Upper lobe of right lung (tissue), 1 donor: ENCODE data around the gene TENT5C. TPM values are rescaled to one million over a fixed set of nuclear protein-coding genes. Genes with fewer than 3 reads are reported as not detected.

ENCODE experiments used
- ATAC-seq: fragments of 200-7000 bp; cut with Tn5 transposase; one replicate; pipeline ENCODE4 v1.9.1; 2020; ENCODE audit warnings: mild to moderate bottlenecking, moderate library complexity
- DNase-seq: peaks from one replicate; pipeline ENCODE4 v3.0.0-alpha.2; 2020
- H3K27ac ChIP-seq: fragments of 200-600 bp; one replicate; pipeline ENCODE4 v1.8.0; 2022
- H3K27me3 ChIP-seq: fragments of 200-600 bp; one replicate; pipeline ENCODE4 v1.8.0; 2022; ENCODE audit warnings: mild to moderate bottlenecking
- H3K36me3 ChIP-seq: fragments of 200-600 bp; one replicate; pipeline ENCODE4 v1.8.0; 2022
- H3K4me1 ChIP-seq: fragments of 200-600 bp; one replicate; pipeline ENCODE4 v1.8.0; 2022
- H3K4me3 ChIP-seq: fragments of 200-600 bp; one replicate; pipeline ENCODE4 v1.8.0; 2022; ENCODE audit warnings: mild to moderate bottlenecking
- H3K9me3 ChIP-seq: fragments of 200-600 bp; one replicate; pipeline ENCODE4 v1.8.0; 2022
- CTCF ChIP-seq: fragments of 200-600 bp; IDR thresholded peaks from one replicate; pipeline ENCODE4 v1.8.0; 2022; ENCODE audit warnings: antibody characterized with exemption
- intact Hi-C: fragments of 100-400 bp; cut with DNase I; formaldehyde crosslinking; loops from one replicate; pipeline ENCODE4 v1.11.0; 2022
- total RNA-seq: library from RNA; stranded (reverse); fragmentation: NEBNext Ultra II Directional; extraction: Animal tissue kit (Norgen Biotek cat#: 25700); gene quantifications from one replicate; pipeline ENCODE4 v1.2.1, GENCODE V29; 2021
- donor health status: DM: no; HTN: yes; CAD: no; lungs with severe emphysema.

The TENT5C gene
- total RNA-seq, 1 donor from 2014 or later, result 13.7 TPM

DNA sequence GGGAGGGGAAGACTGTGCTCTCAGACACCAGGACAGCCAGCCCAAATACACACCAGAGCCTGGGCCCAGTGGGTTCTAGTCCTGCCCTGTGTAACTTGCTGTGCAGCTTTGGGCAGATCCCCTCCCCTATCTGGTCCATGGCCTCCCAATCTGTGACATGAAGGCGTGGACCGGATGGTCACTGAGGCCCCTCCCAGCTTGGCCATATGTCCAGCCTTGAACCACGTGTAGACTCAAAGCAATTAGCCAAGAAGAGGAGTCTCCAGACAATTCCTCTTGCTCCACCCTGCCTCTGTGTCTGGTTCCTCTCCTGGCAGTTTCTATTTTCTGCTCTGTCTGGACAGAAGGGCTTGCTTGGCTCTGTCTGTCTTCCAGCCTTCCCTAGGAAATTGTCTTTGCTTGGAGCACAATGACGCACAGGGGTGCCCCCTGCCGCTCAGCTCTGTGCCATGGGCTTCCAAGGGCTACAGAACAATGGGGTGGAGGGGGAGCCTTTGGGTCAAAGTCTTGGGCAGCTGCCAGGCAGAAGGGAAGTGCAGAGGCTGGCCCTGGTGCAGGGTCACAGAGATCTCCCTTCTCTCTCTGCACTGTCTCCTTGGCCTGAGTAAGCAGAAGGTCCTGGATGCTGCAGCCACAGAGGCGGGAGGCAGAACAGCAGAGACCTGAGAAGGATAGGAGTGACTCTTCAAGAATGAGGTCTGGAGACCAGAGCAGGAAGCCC lies 66.1 kb downstream of the TENT5C start:
- Histone ChIP-seq H3K36me3 (no peaks in the 10 kb centered on the region), H3K9me3 (no peaks in the 10 kb centered on the region), H3K27ac (no peak overlapping the region), H3K4me3 (no peak overlapping the region), H3K27me3 (no peaks in the 10 kb centered on the region), H3K4me1 (no peaks in the 10 kb centered on the region)
- DNase-seq (peak; percentile 79), ATAC-seq (peak; percentile 83)
- intact Hi-C loops, result no loop called here
- TF ChIP-seq CTCF, result peak; percentile 38

DNA sequence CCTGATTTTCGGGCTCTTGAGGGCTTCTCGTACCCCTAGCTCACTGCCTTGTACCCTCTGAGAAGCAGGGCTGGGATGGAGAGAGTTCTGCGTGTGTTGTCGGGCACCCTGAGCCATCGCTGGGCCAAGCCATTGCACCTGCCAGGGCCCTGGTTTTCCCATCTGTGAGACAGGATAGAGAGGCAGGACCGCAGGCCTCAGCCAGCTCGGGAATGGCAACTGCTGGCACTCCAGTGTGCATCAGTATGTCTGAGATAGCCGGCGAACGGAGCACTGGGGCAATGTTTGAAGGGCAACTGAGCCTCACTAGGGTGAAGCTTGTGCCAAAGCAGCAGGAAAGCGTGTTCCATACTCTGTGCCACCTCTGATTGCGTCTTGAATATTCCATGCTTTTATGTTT lies 66.9 kb downstream of the TENT5C start:
- intact Hi-C loops, result no loop called here
- no peak for ATAC-seq
- Histone ChIP-seq H3K9me3 (no peaks in the 10 kb centered on the region), H3K27ac (no peak overlapping the region), H3K4me1 (no peaks in the 10 kb centered on the region), H3K4me3 (no peak overlapping the region), H3K27me3 (no peaks in the 10 kb centered on the region), H3K36me3 (no peaks in the 10 kb centered on the region)
- DNase-seq, result no peak
- TF ChIP-seq CTCF, result no peak

DNA sequence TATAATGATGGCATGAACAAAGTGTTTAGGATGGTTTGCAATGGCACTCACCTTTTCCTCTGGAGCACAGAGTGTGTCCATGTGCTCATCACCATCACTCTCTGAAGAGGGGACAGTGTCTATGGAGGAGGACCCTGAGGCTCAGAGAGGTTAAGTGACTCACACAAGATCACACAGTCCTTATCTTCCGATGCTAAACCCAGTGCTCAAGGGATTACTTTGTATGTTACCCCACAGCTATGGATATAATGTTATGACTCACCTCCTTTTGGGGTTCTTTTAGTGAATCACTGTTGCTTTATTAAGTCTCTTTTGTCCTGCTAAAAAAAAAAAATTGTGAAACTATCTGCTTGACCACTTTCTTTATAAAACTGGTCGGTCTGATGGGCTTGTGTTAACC lies 67.6 kb downstream of the TENT5C start:
- Histone ChIP-seq H3K27me3 (no peaks in the 10 kb centered on the region), H3K9me3 (no peaks in the 10 kb centered on the region), H3K4me3 (no peak overlapping the region), H3K36me3 (no peaks in the 10 kb centered on the region), H3K27ac (no peak overlapping the region), H3K4me1 (no peaks in the 10 kb centered on the region)
- intact Hi-C loops, result no loop called here
- DNase-seq (no peak), ATAC-seq (no peak)
- no peak for TF ChIP-seq CTCF

GRCh38 chr1:117674521-117675400 lies 68.9 kb downstream of the TENT5C start:
- intact Hi-C loops, result loop anchor here (5.0 kb wide), 1 partner anchor 162 kb away; no protein-coding TSS in a partner anchor
- no peak for DNase-seq
- Histone ChIP-seq H3K9me3 (no peaks in the 10 kb centered on the region), H3K4me3 (no peak overlapping the region), H3K27me3 (no peaks in the 10 kb centered on the region), H3K36me3 (no peaks in the 10 kb centered on the region), H3K4me1 (no peaks in the 10 kb centered on the region), H3K27ac (no peak overlapping the region)
- peak; percentile 24 for ATAC-seq
- TF ChIP-seq CTCF, result peak; percentile 41

DNA sequence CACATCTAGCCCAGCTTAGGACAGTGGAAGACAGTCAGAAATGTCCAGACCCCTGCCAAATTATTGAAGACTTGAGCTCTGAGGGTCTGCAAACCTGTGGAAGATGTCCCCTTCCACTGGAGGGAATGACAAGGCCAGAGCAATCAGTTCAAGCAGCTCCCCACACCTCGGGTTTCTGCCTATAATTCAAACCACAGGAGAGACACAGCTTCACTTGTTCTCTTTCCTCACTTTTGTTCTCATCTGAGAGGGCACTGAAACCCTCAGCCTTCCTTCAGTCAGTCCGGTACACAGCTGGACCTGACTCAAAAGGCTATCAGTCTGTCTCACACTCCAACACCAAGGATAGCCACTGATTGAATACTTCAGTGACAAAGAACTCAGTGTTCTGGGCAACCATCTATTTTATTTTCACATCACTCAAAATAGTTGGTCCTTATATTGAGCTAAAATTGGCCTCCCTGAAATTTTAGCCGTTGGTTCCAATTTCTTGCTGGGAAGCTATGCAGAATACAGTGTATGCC lies 70.1 kb downstream of the TENT5C start:
- DNase-seq, result no peak
- intact Hi-C loops, result loop anchor here (5.0 kb wide), 1 partner anchor 164 kb away; no protein-coding TSS in a partner anchor
- Histone ChIP-seq H3K4me3 (no peak overlapping the region), H3K27ac (no peak overlapping the region), H3K4me1 (no peaks in the 10 kb centered on the region), H3K36me3 (no peaks in the 10 kb centered on the region), H3K9me3 (no peaks in the 10 kb centered on the region), H3K27me3 (no peaks in the 10 kb centered on the region)
- no peak for TF ChIP-seq CTCF
- no peak for ATAC-seq
